HG03342 (cell line): Measurements from ENCODE around the gene C10orf67.
"Not testable (repeated sequence)": the region's sequence is repeated elsewhere in the genome, so short reads cannot be mapped to it uniquely, and the experiment has no call there.

ENCODE experiments used
- ATAC-seq: cut with Tn5 transposase; IDR thresholded peaks from one replicate; pipeline ENCODE4 v1.9.1; 2021; ENCODE audit warnings: mild to moderate bottlenecking, moderate library complexity; ENCODE audit not compliant: unreplicated experiment

C10orf67 gene

DNA sequence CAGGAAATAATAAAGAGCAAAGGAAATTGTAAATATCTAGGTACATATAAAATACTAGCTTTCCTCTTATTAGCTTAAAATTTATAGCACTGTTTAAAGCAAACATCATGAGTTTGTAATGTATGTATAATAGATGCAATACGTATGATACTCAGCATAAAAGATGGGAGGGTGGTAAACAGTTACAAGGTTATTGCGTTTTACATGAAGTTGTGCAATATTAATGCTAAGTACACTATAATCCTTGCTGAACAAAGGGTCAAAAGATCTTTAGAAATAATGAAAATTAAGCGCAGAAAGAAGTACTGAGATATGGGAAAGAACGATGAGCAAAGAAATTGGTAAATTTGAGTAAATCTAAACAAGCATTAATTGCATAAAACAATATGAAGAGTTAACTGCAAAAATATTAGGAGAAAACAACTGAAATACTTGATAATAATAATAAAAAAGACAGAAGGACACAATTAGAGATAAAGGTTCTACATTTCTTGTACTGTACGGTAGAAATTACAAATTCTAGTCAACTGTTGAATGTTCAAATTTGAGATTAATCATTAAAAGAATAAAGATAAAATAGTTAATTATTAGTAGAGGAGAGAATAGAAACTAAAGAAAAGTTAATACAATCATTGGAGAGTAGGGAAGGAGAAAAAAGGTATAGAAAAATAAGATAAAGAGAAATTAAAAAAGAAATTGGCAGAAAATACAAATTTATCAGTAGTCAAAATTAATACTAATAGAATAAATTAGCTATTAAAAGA is 17.9 kb downstream of the C10orf67 start:
- no peak for ATAC-seq

DNA sequence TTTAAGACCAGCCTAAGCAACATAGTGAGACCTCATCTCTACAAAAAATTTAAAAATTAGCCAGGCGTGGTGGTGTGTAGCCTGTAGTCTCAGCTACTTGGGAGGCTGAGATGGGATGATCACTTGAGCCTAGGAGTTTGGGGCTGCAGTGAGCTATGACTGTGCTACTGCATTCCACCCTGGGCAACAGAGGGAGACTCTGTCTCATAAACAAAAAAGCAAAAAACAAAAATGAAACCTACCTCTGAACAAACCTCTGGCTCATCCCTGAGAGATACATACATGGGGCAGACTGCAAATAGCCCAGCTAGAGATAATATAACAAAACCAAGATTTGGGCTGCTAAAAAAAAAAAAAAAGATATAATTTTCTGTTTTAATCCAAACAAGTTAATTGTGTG is 19.5 kb downstream of the C10orf67 start:
- peak; percentile 72 for ATAC-seq

DNA sequence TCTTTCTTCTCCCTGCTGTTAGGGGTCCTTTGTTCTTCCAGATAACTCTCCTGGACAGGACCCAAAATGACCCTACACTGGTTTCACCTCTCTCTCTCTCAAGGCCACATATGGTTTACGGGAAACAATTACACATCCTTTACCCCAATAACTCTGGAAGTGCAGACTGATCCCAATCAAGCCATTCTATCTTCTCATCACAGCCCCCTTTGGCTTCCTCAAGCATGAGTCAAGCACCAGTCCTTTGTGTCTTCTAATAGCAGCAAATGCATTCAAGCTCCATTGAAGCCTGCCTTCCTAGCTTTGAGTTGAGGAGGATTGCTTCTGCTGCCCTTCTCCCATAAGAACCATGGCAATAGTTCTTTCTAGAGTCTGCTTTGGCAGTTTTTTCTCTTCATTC is 20.2 kb downstream of the C10orf67 start:
- ATAC-seq: no peak

DNA sequence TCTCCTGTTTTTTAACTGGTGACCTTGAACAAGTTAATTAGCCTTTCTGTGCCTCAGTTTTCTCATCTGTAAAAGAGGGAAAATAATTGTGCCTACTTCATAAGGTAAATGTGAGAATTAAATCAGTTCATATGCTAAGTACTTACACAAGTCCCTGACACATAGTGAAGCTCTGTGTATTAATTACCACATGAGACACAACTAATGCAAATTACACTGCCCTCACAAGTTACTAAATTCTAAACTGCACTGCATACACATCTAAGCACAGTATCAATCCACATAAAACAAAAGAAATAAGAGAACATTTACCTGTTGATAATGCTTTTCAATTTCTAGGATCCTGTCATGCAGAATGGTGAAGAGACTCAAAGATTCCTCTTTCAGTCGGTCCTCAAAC is 22.5 kb downstream of the C10orf67 start:
- no peak for ATAC-seq

DNA sequence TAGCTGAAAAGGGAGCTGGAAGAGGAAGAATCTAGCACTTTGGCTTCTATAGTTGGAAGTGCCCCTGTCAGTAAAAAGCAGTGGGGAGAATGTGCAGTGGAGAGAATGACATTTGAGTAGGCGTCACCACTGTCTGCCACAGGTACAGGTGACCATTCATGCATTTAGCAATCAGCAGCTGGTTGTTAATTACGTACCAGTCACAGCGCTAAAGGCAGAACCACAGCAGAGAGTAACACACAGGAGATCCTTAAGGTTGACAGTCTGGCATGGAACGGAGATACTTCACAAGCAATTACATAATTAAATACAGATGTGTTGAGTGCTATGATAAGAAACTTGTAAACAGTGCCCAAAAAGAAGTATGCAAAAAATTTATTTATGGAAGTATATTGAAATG is 24.8 kb downstream of the C10orf67 start:
- no peak for ATAC-seq

DNA sequence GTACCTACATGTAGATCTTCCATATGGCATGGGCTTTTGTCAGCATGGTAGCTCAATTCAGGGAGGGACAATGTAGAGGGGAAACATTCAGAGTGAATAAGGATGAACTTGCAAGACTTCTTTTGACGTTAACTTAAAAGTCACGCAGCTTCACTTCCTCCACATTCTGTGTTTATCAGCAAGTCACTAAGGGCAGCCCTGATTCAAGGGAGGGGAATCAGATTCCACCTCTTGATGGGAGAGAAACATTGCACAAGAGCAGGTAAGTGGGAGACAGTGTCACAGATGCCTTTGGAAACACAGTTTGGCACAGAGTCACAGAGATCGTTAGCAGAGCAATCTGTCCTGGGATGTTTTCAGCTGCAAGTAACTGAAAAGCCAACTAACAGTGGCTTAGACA is 26.2 kb downstream of the C10orf67 start:
- ATAC-seq: no peak

DNA sequence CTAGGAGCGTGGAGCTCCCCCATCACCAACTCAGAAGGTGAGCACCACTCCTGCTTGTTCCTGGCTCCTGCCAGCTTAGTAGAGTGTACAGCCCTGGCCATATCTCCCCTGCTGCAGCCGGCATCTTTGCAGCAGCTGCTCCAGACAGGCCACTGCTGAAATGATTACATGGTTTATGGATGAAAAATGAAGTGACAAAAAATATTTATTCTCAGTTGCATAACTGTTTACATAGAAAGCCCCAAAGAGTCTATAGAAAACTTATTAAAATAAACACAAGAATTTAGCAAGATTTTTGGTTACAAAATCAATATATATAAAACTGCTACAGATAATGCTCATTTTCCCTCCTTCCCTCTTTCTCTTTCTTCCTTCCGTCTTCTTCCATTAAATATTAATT is 27.2 kb downstream of the C10orf67 start:
- ATAC-seq: no peak

DNA sequence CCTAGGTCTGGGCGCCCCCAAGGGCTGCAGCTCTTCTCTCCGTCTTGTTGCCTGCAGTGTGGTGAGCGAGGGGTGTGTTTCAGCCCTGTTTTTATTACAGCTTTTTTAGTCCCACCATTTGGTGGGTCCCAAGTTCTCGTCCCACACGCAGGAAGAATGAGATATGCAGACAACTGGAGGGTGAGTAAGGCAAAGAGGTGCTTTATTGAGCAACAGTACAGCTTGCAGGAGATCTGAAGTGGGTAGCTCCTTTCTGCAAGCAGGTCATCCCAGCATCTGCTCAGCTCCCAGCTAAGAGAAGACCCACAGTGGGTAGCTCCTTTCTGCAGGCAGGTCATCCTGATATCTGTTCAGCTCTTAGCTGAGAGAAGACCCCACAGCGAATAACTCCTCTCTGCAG is 28.2 kb downstream of the C10orf67 start:
- no peak for ATAC-seq

DNA sequence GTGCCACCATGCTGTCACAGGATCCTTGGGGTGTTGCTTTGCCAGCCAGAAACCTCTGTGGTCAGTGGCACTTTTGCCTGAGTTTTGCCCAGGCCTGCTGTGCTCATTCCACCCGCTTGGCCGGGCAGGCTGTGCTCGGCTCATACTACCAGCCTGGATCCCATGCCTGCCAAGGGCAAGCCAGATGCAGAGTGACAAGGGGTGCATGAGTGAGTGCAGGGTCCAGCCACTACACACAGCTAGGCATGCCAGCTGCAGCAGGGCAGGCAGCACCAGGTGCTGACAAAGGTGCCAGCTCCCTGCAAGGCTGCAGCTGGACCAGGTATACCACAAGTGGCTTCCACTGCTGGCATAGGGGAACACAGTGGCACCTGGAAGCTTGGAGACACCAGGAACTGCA is 28.6 kb downstream of the C10orf67 start:
- no peak for ATAC-seq

DNA sequence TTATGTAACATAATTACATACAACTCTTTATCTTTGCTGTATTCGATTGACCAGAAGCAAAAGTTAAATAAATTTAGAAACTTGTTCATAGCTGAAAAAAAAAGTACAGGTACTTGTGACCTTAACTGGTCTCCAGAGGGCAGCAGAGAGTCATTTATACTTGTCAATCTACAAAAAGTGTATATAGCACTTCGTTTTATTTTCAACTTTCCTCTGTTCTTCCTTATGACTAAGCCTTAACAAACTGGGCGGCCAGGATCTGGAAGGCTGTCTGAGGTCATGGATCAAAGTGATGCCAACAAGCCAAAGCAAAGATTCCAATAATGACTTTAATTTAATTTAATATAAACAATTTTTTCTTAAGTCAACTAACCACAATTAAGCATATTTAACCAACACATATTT is 29.8 kb downstream of the C10orf67 start:
- ATAC-seq: peak; percentile 65

DNA sequence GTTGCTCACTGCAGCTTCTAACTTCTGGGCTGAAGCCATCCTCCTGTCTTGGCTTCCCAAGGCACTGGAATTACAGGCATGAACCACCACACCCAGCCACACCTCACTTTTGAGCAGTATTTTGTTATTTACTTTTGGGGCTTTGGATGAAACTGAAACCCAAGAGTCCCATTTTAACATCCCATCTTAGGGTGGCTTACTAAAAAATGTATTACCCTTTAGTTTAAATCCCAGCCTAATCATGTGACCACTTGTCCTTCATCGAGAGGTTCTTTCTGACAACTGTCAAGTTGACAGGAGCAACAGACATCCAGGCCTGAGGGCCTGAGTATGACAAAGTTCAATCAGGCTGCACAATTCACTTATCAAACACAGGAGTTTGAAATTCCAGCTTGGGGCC is 33.6 kb downstream of the C10orf67 start:
- ATAC-seq: no peak

DNA sequence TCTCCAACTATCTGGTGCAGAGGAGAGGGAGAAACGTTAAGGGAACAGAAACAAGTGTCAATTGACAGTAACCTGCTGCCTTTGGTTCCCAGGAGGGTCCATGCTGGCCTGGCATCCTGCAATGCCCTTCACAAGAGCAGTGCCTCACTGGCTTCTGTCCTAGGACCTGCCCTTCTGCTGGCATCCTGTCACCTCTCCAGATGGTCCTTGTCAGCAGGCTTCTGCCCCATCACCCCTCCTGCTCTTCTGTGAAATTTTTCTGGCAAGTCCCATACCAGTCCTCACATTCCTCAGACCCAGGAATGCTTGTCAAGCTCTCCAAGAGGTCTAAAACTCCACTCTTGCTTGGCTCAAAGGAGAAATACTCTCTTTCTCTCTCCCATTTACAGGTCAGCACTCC is 34.2 kb downstream of the C10orf67 start:
- no peak for ATAC-seq

DNA sequence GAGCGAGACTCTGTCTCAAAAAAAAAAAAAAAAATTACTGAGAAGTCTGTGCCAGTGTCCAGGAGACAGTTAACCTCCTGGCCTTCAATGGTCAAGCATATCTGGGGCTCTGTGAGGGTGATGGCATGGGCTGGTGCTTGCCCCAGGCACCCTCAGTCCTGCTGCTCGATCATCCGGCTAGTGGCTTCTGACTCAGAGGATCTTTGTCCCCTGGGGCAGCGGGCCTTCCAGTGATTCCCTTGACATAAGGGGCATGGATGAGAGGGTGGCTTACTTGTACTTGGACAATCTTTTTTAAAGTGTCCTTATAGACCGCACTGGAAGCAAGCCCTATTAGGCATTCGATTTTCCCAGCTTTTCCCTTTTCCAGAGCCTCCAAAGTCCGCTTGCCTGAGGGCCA is 44.6 kb downstream of the C10orf67 start:
- not testable (repeated sequence) for ATAC-seq

DNA sequence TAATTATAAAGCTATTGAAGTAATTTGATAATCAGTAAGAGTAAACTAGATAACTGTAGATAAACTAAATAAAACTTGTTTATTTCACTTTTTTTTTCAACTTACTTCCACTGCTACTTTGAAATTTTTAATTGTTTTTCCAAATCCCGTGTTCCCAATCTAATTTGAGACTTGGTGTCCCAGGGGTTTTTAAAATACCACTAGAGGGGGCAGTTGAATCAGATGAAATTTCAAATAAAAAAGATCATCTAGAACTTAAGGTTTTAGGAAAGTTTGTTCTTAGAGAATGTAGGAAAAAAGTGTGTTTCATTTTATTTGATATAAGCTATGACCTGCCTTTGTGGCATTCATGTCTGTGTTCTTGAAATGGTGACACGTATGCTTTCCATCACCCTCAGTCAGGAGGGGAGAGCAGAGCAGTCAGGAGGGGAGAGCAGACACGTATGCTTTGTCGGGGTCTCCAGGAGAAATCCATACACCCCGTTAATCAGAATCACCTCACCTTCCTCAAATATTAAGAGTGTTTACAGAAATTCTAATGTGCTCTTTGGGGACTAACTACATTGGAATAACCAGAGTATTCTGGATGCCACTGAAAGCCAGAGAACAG is 49.9 kb downstream of the C10orf67 start:
- no peak for ATAC-seq

DNA sequence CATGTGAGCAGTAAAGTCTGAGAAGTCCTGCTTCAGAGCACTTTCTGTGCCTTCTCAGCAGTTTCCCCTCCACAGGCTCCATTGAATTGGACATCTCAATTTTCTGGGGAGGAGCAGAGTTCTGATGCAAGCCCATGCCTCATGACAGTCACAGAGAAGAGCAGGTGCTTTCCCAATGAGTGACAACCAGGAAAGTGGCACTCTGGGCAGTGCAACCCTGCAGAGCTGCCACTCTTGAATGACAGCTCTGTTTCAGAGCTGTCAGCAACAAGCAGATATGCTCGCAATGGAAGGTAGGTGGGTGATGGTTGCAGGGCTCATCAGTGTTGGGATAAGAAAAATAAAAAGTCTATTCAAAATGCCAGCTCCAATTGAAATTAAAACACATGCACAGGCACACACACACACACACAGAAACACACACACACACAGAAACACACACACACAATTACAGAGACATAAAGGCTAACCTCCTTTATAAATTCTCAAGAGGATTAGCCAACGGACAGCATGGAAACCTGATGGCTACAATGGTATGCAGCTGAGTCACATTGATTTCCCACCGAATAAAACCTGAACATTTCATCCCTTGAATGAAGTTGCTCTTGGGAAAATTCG is 50.5 kb downstream of the C10orf67 start:
- no peak for ATAC-seq

DNA sequence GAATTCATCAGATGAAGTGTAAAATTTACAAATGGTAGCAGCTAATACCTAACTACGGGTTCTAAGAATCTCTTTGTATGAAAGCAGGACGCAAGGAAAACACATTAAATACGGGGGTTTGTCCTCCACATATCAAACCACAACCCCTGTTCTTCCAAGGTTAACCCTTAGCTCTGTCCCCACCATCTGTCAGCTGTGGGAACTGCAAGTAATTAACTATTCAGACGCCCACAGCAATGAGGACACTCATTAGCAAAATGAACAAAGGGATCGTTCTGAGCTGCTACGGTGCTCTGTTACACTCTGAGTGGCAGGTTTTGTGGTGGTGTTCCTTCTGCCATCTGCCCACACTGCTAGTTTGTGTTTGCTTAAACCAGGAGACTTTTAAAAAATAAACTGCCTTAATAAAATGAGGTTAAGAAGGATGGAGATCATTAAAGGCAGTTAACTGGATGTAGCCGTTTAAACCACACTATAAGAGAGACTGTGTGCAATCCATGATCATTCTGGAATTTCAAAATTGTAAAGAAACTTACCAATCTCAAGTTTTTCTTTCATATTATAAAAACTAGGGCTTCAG is 51.4 kb downstream of the C10orf67 start:
- ATAC-seq: peak; percentile 95

DNA sequence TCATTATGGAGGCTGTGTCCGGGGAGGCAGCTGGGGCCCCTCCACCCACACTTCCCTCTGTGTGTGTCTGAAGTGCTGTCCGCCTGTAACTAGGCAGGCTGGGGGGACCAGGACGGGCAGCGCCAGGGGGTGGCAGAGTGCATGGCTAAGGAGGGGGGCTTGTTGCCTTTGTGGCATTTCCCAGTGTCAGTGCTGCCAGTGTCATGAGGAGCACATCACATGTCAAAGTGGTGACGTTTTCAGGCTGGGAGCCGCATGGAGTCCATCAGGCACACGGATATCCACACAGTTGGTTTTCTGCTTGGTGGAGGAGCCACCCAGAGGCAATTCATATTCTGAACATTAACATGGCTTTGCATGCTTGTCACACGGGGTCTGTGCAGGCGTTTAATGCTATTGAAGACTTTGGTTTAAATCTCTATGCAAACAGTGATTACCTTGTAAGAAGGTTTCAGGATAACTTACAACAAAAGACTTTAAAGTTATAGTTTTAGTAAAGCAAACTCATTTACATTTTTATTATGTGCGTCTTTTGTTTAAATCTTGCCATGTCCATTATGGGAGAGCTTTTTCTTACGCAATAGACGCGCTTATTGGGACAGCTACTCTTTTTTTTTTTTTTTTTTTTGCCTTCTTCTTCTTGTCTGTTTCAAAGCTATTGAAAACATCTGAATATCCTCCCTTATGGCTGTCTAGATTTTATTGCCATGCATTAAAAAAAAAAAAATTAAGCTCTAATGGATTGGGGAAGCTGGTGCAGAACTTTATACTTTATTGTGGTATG is 52.9 kb downstream of the C10orf67 start:
- ATAC-seq: no peak

DNA sequence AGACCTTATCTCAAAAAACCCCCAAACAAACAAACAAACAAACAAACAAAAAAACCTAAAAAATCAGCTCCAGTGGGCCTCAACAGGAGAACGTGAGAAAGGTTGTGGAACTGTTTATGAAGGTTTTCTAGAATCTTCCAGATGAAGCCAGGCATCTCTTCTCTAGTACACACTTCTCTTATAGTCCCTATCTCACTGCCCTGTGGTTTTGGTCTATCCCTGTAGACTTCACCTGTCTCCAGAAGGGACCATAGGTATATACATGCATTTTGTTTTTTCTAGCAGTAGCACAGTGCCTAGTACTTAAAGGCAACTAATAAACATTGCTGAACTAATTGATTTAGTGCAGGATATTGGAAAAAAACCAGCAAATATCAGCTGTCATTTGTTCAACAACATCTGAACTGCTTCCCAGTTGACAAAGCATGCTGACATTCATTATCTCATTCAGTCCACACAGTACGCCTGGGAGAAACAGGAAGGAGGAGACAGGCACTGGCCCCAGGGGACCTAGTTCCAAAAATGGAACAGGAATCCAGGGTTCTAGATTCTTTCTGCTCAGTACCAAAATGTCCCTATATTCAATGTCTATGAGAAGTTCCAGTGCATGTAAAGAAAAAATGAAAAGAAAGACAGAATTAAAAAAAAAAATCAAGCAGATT is 59.8 kb downstream of the C10orf67 start:
- no peak for ATAC-seq

DNA sequence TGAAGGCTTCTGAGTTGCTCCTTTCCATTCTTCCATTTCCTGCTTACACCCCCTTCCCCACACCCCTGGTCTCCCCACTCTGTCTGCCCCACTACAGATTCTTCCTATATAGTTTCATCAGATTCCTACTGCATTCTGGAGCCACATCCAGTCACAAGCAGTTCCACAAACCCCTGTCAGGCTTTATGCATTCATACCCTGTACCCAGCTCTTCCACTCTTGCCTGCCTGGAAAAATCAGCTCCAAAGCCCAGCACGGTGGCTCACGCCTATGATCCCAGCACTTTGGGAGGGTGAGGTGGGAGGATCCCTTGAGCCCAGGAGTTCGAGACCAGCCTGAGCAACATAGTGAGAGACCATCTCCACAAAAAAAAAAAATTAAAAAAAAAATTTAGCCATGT is 60.4 kb downstream of the C10orf67 start:
- no peak for ATAC-seq

DNA sequence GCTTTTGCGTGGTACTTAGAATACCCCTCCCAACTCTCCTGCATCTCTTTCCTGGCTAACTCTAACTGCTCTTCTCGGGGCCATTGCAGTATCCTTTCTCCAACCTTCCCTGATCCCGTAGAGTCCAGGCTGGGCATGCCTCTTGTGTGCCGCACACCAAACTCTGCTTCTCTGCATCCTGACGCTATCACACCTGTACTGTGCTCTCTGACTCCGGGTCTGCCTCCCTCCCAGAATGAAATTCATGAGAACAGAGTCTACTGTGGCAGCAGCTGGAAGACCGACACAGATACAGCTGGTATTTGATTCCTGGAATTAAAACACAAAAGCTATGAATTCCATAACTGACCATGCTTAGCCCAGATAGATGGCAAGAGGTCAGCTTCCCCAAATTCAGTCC is 60.9 kb downstream of the C10orf67 start:
- no peak for ATAC-seq

DNA sequence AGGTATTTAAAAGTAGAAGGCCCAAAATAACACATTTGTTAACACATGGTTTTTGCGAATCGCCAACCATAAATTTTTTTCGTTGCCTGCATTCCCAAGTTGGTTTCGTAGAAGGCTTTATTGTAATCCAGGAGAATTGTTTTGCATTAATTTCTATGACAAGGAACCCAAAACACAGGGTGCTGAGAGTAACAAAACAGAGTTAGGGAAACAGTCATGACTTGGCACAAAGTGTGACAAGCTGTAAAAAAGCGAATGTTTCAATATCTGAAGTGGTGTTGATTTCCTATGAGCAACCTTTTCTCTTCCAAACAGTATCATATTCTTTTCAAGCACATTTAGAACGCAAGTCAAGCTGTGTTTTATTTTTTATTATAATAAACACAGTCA is 63.6 kb downstream of the C10orf67 start:
- no peak for ATAC-seq
